GM12865 (cell line): ENCODE measurements around the gene BLNK.

ENCODE experiments used
- DNase-seq: peaks from one replicate; pipeline ENCODE4 v3.0.0; 2010; ENCODE audit warnings: low read depth
- H3K4me3 ChIP-seq: 2 replicates; pipeline ENCODE4 v1.5.1; 2011; ENCODE audit warnings: mild to moderate bottlenecking, low read depth, low read length, control low read depth
- CTCF ChIP-seq: IDR thresholded peaks from 2 replicates; pipeline ENCODE4 v1.5.1; 2011; ENCODE audit warnings: low read length, control low read depth, low read depth, inconsistent platforms; ENCODE audit not compliant: insufficient read depth; ENCODE audit errors: missing control alignments

The BLNK gene

DNA sequence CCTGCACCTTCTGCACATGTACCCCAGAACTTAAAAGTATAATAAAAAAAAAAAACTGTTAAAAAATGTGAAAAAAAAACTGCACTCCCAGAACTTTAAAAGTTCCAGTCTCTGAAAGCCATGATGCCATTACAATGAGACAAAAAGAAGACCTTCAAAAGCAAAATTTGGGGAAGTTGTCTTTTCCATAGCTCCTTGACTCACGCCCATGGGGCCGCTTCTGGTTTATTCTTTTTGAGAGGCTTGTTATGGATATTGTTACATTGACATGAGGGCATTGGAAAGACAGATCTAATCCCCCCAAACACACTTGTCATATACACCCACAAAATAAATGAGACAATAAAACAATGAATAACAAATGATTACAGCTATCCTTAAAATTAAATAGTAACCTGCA, 798 bp downstream of the BLNK start:
- no peak for TF ChIP-seq CTCF
- peak overlapping the region; percentile 81 for H3K4me3 ChIP-seq
- no peak for DNase-seq

DNA sequence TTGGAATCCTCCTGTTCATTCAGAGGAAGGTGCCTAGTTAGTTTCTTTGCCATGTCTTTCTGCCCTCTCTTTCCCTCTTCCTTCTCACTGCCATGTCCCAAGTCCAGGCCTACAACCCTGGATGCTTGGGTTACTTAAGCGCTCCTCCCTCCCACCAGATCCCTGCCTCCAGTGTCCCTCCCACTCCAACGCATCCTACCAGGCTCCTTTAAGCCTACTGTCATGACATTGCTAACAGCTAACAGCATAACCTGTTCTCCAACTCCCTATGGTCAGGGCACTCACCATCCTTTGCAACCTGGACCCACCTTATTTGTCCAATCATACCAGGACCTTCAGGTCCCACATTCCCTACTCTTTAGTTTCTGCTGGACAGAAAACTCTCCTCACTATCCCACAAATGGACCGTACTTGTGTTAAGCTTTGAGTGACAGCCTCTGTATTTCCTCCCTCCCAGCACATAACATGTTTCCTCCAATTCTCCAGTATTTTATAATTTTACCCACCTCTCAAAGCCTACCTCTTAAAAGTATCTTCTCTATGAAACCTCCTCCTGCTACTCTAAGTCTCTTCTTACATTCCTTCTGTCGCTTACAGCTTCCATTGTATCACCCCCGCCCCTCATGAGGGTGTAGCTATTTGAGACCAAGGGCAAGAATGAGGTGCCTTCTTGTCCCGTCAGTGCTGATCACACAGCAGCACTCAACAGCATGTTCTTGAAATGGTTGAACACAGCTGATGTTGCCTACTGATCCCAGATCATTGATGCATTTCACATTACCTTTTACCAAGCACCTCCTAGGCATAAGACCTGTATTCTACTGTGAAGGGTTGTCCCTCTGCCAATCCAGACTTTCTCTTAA, 1.7 kb downstream of the BLNK start:
- H3K4me3 ChIP-seq: peak overlapping the region; percentile 81
- DNase-seq: peak; percentile 44
- TF ChIP-seq CTCF: no peak

- TF ChIP-seq CTCF: no peak
- DNase-seq: peak; percentile 37
- peak overlapping the region; percentile 81 for H3K4me3 ChIP-seq
These were observed 2.9 kb downstream of the BLNK start for GRCh38 chr10:96268341-96268909.

DNA sequence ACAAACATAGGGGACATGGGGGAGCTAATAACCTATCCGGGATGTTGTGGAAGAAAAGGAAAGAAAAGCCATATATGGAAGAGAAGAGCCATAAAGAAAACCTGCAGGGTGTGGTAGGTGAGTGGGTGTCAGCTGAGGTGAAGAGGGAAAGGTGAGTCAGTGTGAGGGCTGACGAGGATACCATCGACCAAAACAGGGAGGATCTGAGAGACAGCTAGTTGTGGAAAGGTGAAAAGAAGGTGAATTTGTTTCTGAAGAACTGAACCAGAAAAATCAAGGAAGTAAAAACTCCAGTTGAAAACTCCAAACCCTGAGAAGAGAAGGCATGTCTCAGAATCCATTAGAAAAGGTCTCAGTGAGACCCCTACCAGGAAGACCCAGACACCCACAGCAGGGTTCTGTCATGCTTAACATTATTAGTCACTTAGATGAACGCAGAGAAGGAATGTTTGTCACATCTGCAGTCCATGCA, 4.1 kb downstream of the BLNK start:
- no peak for TF ChIP-seq CTCF
- no peak for DNase-seq
- peak overlapping the region; percentile 81 for H3K4me3 ChIP-seq

DNA sequence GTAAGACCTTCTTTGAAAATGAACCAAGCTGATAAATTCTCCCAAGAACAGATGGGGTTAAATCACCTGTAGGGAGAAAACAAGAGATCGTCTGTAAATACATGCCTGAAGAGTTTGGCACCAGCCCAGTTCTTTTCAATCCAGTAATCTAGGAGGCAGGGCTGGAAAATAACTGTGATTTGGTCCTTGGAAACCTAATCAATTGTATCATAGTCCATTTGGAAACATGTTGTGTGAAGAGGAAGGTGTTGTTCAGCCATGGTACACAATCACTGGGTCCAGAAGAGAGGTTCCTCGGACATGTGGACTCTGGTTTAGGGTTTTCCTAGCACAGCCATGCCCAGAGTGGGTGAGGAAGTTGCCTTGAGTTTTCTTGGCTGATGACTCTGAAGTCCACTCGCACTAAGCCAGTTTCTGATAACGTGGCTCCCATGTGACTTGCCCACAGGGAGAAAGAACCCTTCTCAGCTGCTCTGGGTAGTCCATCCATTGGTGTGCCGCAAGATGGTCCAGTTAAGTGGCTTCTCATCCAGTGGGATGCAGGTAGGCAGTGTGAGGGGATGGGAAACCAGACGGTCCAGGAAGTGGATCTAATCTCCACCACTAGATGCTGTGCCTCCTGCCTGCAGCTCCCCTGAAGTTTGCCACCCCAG, 5.1 kb downstream of the BLNK start:
- DNase-seq: no peak
- H3K4me3 ChIP-seq: no peak overlapping the region
- no peak for TF ChIP-seq CTCF

- no peak overlapping the region for H3K4me3 ChIP-seq
- no peak for DNase-seq
- no peak for TF ChIP-seq CTCF
These were observed 6.4 kb downstream of the BLNK start for GRCh38 chr10:96264938-96265337.
